ENCODE data around the gene TACC3. TPM values are rescaled to one million over a fixed set of nuclear protein-coding genes. Genes with fewer than 3 reads are reported as not detected.
"Not testable (repeated sequence)": the region's sequence is repeated elsewhere in the genome, so short reads cannot be mapped to it uniquely, and the experiment has no call there.

The TACC3 gene
- 40.7 TPM for polyA plus RNA-seq (2013, experiment 1 of 2; ENCODE audit: insufficient read length)
- polyA plus RNA-seq (2013, experiment 2 of 2; ENCODE audit: insufficient read length) = 37.9 TPM

- DNase-seq = peak; percentile 93
Observed at GRCh38 chr4:1721003-1721665, at the start of gene TACC3, which contains the start of gene TMEM129. Gene TACC3 (plus strand): TSS chr4:1721521. CDS start chr4:1723422, 1,901 bp downstream. Gene TMEM129 (minus strand): TSS chr4:1721323. CDS start chr4:1720837, 486 bp downstream.

- no peak for DNase-seq
Observed at GRCh38 chr4:1673671-1674070, 47.6 kb upstream of the TACC3 start.

- no peak for DNase-seq
Observed at GRCh38 chr4:1674682-1675081, 46.6 kb upstream of the TACC3 start.

DNA sequence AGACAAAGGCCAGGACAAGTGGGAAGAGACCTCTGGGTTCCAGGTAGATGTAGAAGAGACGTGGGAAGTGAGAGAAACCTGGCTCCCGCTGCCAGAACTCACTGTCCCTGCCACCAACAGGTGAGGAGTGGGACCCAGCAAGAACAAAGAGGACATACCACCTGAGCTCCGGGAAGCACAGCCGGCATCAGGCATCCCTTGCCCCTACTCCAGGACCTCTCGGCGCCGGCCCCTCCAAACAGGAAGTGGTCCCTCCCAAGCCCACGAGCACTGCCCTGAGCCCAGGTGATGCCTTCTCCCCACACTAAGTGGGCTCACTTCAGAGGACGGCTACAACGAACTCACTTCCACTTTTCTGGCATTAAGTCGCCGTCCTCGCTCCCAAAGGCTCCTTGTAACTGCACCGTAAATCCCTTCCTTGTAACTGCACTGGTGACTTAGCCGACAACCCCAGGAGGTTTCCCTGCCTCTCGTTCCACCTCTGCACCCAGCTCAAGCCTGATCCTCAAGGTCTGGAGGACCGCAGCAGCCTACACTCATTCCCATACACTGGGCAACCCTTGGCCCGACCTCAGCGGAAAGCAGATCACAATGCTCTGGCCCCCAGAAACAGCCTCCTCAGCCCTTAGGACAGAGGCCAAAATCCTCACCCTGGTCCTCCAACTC, 46.1 kb upstream of the TACC3 start:
- DNase-seq = no peak

DNA sequence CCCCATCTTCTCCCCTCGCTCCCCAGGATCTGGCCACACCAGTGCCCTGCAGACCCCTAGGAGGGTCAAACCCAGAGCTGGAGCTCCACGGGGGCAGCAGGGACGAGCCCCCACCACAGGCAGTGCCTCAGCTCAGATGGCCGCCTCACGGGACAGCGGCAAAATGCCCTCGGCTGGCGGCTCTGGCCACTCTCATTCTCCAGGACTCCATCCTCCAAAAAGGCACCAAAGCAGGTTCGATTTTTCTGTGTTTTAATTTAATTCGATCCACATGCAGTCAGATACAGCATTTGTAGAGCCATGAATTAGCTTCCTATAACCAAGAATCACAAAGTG, 45.6 kb upstream of the TACC3 start:
- no peak for DNase-seq

GRCh38 chr4:1676605-1677525, 44.5 kb upstream of the TACC3 start:
- DNase-seq = no peak

DNA sequence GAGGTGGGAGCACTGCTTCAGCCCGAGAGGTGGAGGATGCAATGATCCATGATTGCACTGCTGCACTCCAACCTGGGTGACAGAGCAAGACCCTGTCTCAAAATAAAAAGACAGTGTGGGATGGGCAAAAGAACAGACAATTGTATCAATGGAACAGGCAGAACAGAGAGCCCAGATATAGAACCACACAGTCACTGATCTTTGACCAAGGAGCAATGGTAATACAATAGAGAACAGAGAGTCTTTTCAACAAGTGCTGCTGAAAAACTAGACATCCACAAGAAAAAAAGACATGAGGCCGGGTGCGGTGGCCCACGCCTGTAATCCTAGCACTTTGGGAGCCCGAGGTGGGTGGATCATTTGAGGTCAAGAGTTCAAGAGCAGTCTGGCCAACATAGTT, 43.1 kb upstream of the TACC3 start:
- DNase-seq = no peak

DNA sequence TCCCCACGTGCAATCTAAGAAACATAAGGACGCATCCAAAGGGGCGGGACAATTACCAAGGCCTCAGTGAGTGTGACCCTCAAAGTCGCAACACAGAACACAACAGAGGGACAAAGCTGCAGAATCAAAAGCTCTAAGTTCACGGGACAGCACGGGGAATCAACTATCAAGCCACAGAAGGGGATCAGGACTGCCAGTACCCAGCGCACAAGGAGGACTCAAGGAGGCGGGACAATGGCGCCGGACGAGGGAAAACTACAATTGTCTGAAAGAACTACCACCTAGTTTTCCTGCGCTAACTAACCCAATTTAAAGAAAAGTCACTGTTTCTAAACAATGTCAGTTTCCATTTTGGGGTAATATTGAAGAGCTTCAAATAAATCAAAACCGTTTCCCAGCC, 38.5 kb upstream of the TACC3 start:
- no peak for DNase-seq

DNA sequence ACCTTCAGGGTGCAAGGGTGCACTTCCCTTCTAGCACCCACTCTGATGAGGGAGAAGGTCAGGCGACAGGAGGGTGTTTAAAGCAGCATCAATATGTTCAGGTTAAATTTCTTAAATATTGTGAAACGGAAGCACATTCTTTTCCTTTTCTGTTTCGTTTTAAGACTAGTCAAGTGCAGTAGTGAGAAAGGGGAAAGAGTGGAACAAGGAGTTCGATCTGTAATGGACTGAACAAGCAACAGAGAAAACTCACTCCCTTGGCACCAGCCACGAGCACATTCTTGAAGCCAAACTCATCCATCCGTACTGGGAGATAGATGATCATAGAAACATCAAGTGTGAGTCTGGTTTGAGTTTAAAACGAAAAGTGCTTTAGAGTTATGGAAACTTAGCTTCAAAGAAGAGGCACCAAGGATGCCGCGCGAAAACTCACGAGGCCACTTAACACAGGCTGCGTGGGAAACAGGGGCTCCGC, 38.0 kb upstream of the TACC3 start:
- DNase-seq = peak; percentile 86

- peak; percentile 90 for DNase-seq
Observed at GRCh38 chr4:1683736-1684505, 37.4 kb upstream of the TACC3 start, which contains the start of gene FAM53A. Gene FAM53A (minus strand): TSS chr4:1684313. CDS start chr4:1668741, 15,572 bp downstream.

DNA sequence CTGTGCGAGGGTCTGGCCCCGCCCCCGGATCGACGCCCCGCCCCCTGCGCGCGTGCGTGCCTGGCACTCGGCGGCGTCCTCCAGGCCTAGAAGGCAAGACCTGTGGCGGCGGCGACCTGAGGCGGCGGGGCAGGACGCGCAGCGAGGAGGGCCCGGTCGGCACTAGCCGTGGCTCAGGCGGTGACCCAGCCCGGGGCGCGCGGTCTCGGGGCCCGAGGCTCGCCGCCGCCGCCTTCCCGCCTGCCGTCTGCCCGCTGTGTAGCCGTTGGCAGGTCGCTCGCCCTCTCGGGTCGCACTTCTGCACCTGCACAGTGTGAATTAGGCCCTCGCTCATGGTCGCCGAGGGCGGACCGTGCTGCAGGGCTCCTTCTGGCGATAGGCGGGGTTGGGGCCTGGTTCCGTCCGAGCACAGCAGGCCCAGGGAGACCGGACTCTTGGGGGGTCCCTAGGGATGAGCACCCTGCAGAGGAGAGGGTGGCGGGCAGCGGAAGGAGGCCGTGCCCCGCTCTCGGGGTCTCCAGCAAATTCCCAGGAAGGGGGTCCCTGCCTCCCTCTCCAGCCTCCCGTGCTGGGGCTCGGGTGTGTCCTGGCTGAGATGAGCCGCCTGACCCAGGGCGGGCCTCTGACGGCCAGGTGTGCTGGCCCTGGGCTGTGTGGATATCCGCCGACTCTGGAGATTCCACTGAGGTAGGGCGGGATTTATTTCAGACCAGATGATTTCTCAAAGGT, 36.7 kb upstream of the TACC3 start:
- DNase-seq = no peak

DNA sequence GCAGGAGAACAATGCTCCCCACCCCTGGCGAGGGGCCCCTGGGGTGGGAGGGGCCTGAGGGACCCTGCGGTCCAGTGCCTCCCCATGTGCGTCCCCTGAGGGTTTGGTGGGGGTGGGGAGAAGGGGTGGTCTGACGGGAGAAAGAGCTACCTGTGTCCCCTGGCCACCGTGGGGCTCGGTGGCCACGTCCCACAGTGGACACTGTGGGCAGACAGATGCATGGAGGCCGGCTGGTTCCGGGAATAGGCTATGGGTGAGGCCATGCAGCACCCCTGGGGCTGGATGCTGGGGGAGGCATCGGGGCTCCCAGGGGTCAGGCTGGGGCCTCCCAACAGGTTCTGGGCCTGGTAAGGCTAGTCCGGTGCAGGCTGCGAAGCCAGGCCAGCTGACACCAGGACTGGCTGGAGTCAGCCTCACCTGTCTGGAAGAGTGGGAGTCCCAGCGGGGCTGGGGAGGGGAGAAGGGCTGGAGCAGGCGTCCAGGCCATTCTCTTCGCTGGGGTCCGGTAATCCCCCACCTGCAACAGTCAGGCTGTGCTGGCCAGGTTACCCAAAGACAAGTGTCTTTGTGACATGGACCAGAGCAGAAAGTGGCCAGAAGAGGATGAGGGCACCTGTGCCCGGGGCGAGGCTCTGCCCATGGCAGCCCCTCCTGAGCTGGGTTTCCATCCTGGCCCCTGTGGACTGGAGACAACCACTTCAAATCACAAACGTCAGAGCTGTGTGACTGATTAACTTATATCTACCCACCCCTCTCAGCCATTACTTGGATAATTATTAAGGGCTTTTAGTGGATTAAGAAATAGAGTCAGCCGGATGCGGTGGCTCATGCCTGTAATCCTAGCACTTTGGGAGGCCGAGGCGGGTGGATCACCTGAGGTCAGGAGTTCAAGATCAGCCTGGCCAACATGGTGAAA, 35.8 kb upstream of the TACC3 start:
- DNase-seq = no peak

GRCh38 chr4:1686440-1687036, 34.8 kb upstream of the TACC3 start:
- no peak for DNase-seq

DNA sequence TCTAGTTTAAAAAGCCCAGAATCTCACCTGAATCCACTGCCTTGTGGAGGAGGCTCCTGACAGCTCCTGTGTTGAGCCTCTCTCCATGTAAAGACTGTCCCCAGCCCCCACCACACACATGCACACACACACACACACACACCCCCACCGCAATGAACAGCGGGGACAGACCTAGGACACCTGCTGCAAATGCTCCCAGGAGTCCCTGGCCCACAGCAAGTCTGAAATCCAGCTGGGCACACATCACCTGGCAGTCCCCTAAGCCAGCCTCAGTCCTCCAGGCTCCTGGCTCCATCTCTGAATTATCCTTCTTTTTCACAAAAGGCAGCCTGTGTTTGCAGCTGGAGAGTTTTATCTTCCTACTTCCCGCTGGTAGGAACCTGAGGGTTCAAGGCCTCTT, 30.6 kb upstream of the TACC3 start:
- no peak for DNase-seq

DNA sequence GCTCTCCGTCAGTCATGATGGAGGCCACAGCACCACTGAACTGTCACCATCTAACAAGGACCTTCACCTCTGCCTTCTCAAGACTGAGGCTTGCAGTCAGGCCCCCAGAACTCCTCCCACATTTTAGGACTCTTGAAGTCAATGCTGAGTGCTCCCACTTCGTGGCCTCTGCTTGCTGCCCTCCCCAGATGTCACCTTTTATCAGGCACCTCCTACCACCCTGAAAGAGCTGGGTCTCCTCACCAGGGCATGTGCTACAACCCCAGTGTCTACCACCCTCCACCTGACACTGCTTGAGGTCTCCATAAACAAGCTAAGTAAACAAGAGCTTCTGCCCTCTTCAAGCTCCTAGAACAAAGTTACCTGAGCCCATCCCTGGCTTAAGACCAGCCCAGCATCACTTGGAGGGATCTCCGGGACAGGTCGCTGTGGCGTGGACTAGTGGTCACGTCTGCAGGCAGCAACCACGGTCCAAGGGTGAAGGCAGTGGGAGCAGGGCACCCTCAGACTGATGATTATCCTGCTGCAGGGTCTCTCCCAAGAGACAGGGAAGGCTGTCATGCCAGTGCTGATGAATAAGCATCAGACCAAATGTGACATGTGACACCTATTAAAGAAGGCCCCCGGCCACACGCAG, 29.5 kb upstream of the TACC3 start:
- no peak for DNase-seq

- peak; percentile 70 for DNase-seq
Observed at GRCh38 chr4:1693131-1693896, 28.0 kb upstream of the TACC3 start.

DNA sequence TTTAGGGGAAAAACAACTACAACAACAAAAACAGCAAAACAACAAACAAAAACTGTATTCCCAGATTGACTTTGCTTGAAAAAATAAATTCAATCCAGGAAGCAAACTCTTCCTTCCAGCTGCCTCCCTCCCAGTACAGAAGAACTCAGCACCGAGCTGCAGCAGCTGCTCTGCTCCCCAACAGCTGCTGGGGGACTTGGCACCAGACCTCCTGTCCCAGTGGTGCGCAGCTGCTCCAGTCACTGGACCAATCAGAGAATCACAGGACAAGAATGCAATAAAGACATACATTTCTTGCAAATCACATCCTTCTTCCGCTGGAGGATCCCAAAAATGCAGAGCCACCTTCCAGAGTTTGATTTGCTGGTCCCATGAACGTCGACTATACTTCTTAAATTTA, 25.4 kb upstream of the TACC3 start:
- no peak for DNase-seq

DNA sequence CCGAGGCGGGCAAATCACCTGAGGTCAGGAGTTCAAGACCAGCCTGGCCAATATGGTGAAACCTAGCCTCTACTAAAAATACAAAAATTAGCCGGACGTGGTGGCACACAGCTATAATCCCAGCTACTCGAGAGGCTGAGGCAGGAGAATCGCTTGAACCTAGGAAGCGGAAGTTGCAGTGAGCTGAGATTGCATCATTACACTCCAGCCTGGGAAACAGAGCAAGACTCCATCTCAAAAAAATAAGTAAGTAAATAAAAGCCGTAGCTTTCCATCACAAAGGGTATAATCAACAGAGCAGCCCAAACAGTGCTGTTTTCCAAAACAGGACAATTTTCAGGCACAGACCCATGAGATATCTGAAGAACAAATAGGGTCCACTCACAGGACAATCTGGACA, 19.6 kb upstream of the TACC3 start:
- DNase-seq = not testable (repeated sequence)

GRCh38 chr4:1703867-1704266, 17.5 kb upstream of the TACC3 start:
- no peak for DNase-seq

All from fibroblast of skin of scalp (primary cell).